Activated T-cell treated with anti-CD3 and anti-CD28 coated beads, Interleukin-2, amount 50 U/mL, for 48 hours (primary cell): Measurements from ENCODE around the gene DHRS7C.

Experiments
- DNase-seq, 2 experiments: peaks; one replicate each; pipeline ENCODE4 v3.0.0-alpha.2; 2020

Gene DHRS7C

GRCh38 chr17:9765322-9765721 is 26.1 kb downstream of the DHRS7C start:
- no peak for DNase-seq

GRCh38 chr17:9763643-9764042 is 27.7 kb downstream of the DHRS7C start:
- no peak for DNase-seq

GRCh38 chr17:9760266-9760665 is 31.1 kb downstream of the DHRS7C start:
- no peak for DNase-seq

GRCh38 chr17:9755083-9755482 is 36.3 kb downstream of the DHRS7C start:
- DNase-seq: no peak

GRCh38 chr17:9750524-9750923 is 40.9 kb downstream of the DHRS7C start:
- DNase-seq: no peak

- DNase-seq: no peak
These were observed 61.5 kb downstream of the DHRS7C start for GRCh38 chr17:9729735-9730420.

- peak in 1 of 2 experiments; percentile 19 for DNase-seq
These were observed 62.2 kb downstream of the DHRS7C start for GRCh38 chr17:9729034-9729650.

GRCh38 chr17:9728564-9728963 is 62.8 kb downstream of the DHRS7C start:
- no peak for DNase-seq

GRCh38 chr17:9728005-9728404 is 63.4 kb downstream of the DHRS7C start:
- no peak for DNase-seq

GRCh38 chr17:9726291-9726690 is 65.1 kb downstream of the DHRS7C start:
- DNase-seq: no peak

- no peak for DNase-seq
These were observed 65.8 kb downstream of the DHRS7C start for GRCh38 chr17:9725575-9725974.
